GM21423 (cell line): Measurements from ENCODE around the gene SUN3.

Source experiments
- ATAC-seq: cut with Tn5 transposase; IDR thresholded peaks from one replicate; pipeline ENCODE4 v1.9.1; 2021; ENCODE audit warnings: mild to moderate bottlenecking, moderate library complexity; ENCODE audit not compliant: unreplicated experiment

SUN3 gene, protein sequence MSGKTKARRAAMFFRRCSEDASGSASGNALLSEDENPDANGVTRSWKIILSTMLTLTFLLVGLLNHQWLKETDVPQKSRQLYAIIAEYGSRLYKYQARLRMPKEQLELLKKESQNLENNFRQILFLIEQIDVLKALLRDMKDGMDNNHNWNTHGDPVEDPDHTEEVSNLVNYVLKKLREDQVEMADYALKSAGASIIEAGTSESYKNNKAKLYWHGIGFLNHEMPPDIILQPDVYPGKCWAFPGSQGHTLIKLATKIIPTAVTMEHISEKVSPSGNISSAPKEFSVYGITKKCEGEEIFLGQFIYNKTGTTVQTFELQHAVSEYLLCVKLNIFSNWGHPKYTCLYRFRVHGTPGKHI

DNA sequence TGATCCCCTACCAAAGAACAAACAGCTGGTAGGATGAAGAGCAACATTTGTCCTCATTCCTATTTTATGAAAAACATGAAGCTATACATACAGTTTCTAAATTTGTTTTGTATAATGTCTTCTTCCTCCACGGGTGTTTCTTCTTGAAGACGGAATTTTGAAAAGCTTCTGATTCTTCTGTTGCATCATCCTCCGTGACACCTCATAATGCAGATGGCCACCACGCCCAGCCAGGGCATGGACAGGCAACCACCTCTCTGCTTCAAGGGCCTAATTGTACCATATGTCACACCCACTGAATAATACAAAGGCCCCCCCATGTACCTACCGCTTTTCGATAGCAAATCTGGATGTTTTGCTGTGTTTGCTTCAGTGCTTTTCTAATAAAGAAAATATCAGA lies at the start of gene SUN3:
TSS of gene SUN3 (minus strand) at position 170 of the 400 bp plus-strand sequence. CDS start at position 1, 169 bp downstream.
- ATAC-seq = no peak

GRCh38 chr7:48078470-48078869 lies 49.6 kb upstream of the SUN3 start:
- no peak for ATAC-seq

DNA sequence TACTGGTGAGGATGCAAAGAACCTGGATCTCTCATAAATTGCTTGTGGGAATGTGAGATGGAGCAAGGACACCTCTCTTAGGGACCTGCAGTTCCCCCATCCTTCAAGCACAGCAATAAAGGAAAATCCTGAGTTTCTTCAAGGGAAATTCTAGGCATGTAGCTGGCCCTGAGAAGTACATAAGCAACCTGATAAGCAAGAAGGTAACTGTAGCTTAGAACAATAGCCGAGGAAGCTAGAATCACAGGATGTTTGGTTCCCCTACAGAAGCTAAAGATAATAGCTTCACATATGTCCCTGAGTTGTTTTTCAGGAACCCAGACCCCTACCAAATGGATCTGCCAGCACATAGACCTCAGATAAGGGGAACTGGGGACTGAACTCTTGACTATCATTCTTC lies 48.5 kb upstream of the SUN3 start:
- ATAC-seq = no peak

DNA sequence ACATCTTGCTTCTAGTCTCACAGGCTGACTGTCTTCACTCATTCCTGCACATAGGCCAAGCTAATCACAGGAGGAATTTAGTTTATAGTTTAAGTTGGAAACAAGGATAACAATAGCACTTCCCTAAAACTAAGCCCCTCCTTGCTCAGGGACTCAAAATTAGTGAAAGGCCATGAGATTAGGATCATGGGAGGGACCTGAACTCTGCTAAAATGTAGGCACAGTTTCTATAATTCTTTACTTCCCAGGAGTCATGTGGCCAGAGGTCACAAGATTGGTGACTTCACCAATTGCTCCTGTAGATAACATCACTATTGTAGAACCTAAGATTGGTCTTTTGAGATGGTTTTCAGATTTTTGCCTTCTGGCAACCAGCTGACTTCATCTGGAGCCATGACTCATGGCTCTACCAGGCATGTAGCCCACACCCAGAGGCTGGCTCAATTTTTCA lies 45.3 kb upstream of the SUN3 start:
- ATAC-seq = no peak

DNA sequence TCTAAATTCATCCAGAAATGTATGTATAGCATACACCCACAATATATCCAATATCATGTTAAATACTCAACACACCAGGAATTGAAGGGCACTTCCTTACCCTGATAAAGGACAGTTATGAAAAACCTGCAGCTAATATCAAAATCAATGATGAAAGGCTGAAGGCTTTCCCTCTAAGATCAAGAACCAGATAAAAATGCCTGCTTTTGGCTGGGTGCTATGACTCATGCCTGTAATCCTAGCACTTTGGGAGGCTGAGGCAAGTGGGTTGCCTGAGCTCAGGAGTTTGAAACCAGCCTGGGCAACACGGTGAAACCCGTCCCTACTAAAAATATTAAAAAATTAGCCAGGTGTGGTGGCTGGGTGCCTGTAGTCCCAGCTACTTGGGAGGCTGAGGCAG lies 38.6 kb upstream of the SUN3 start:
- ATAC-seq = no peak

DNA sequence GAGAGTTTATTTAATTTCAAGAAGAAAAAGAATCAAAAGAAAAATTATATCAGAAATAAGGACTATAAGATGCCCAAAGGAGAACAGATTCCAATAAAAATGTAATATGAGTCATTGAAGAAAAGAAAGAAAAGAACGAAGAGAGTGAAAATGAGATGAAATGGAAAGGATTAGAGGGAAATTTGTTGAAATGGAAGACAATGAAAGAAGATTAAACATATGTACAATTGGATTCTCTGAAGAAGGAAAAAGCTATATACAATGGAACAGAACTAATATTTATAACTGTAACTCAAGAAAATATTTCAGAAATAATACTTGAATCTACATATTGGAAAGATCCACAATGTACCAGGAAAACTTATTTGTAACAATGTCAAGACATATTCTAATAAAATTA lies 35.1 kb upstream of the SUN3 start:
- ATAC-seq = no peak

GRCh38 chr7:48059706-48060105 lies 30.8 kb upstream of the SUN3 start:
- no peak for ATAC-seq

DNA sequence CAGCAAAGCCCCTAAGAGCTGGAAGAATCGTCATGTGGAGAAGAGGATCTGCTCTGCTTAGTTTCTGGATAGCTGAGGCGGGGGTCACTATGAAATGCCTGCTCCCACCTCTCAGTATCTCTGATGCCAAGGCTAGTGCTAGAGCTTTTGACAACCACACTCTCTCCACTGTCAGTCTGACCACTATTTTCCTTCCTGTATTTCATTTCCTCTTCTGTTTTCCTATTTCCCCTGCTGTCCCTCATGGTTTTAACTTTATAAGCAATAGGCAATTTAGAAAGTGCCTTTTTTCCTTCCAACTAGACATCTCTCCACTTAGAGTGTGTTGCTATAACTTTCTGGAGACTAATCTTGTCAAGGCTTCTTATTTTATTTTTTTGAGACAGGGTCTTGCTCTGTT lies 30.1 kb upstream of the SUN3 start:
- ATAC-seq = no peak

DNA sequence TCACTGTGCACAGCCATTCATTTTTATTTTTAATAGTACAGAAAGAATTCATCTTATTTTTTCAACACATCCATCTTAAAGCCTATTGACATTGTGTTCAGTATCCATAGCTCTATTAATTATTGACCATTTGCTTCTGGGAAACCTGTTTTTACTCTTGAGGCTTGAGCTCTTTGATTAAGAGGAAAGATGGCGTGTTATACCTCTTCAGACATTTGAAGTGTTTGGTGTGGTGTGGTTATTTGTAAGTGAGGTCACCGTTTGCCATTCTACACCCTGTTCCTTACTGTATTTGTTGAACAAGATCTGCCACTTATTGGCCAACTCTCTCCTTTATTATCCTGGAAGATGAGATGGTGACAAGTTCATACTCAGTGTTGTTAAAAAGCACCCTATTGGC lies 24.8 kb upstream of the SUN3 start:
- no peak for ATAC-seq

DNA sequence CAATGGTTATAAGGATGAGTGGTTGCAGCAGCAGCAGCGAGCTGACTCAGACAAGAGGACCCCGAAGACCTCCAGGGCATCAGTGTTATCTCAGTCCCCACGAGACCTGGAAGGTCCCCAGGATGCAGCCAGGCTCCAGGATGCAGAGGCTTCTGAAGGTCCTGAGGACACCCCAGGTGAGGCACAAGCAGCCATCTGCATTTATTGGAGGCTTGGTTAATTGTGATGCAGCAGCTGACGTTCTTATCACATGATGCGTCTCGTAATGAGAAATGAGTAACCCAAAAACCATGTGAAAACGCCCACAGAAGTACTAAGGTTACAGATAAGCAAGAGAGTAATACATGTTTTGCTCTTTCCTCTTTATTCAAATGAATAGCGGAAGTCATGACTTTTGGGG lies 23.8 kb upstream of the SUN3 start:
- ATAC-seq = no peak

DNA sequence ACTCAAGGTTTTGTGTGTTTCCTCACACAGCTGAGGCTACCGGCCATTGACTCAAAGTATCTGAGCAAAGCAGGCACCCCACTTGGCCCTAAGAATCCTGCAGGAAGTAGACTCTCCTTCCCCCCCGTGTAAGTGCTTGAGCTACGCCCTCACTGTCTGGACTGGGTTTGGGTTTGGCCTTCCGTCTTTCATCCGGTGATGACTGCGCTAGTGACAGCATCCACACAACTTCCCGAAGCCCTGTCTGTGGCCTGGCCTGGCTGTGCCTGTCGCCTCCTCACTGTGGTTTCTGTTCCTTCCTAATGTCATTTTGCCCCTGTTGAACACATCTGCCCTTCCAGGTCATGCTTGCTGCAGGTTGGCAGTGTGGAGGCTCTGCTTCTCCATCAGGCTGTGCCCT lies 20.9 kb upstream of the SUN3 start:
- ATAC-seq = no peak

- ATAC-seq = no peak
Observed at GRCh38 chr7:48048113-48048512, 19.2 kb upstream of the SUN3 start.

DNA sequence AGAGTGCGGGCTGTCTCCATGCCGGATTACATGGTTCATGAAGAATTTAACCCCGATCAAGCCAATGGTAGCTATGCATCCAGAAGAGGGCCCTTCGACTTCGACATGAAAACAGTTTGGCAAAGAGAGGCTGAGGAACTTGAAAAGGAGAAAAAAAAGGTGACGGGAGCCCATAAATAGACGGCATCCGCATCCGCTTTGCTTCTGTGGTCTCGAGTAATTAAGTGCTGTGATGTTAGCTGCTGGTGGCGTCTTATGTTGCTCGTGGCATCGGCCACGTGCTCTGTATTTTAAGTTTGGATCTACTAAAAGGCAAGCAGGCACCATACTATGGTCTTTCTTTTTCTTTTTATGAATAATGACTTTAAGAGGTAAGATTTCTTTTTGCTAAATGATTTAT lies 17.6 kb upstream of the SUN3 start:
- no peak for ATAC-seq

- ATAC-seq = no peak
Observed at GRCh38 chr7:48045195-48045765, 16.4 kb upstream of the SUN3 start.

GRCh38 chr7:48042636-48043035 lies 13.7 kb upstream of the SUN3 start:
- ATAC-seq = no peak

DNA sequence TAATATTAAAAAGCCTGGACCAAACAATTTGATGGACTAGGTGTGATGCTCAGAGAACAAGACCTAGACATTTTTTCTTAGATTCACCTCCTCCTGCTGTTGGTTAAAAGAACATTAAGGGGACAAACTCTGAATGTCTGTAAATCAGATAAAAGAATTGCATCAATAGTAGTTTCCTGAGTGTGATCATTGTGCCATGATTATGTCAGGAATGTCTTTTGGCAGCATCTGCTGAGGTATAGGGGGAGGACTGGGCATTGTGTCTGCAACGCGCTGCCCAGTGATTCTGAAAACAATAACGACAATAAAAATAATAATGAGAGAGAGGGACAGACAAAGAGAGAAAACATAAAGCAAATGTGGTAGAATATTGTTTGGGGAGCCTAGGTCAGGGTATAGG lies 13.3 kb upstream of the SUN3 start:
- ATAC-seq = no peak

GRCh38 chr7:48041653-48041970 lies 12.7 kb upstream of the SUN3 start:
- ATAC-seq = no peak

DNA sequence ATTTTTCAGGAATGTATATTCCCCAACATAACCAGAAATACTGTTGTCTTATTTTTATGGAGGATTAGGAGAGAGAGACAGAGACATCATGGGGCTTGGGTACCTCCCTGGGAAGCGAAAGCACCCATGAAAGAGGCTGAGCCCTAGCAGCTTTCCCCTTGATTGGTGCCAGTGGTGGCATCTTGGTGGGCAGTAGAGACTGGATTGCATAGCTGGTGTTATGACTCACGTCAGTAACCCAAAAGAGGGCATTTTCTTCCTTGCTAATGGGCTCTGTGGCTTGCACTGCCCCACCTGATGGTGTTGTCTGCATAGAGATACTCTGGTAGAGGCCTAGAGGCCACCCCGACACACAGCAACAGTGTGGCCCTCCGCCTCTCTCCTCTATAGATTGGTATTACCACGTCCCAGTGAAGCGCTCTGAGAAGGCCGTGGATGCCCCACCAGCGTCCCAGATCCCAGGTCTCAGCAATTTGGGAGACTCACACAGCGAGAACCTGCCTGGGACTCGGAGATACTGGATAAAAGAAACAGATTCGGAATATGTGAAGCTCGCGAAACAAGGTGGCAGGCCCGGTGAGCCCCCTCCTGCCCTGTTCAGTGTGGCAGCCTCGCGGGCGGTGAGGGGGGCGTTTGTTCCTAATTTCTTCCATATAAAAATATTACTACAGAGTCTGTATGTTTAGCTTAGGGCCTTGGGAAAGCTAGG lies 12.2 kb upstream of the SUN3 start:
- ATAC-seq = no peak

GRCh38 chr7:48038815-48039506 lies 10.1 kb upstream of the SUN3 start:
- ATAC-seq = no peak

DNA sequence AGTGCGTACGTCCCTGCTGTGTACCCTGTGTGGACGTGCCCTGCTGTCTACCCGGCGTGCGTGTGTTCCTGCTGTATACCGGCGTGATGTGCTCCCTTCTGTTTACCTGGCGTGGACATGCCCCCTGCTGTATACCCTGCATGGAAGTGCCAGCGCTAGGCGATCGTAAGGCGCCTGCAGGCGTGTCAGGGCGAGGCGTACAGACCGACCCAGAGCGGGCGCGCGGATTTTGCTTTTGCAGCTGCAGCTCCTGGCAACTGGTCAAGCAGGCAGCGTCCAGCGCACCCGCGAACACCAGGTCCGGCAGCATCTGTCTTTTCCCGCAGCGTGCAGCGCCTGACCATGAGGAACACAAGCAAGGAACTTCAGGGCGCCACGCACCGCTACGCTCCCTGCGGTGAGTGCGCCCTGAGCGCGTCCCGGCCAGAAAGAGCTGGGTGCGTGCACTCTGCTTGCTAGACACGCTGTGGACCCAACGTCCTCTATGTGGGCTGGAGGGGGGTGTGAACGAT lies 7.1 kb upstream of the SUN3 start:
- ATAC-seq = peak; percentile 1

- ATAC-seq = peak; percentile 100
Observed at GRCh38 chr7:48035301-48035966, 6.5 kb upstream of the SUN3 start, which contains the start of gene C7orf57. TSS of gene C7orf57 (plus strand) at chr7:48035543. CDS start at chr7:48036309, 766 bp downstream.
